Raji (cell line): ENCODE data around the gene IL16.

ENCODE experiments used
- POLR2A ChIP-seq: IDR thresholded peaks from 2 replicates; pipeline ENCODE4 v1.6.1; 2011; ENCODE audit warnings: low read depth, low read length, control low read depth; ENCODE audit not compliant: insufficient read depth

IL16 gene

GRCh38 chr15:81221449-81221848 is 24.8 kb downstream of the IL16 start:
- no peak for TF ChIP-seq POLR2A

GRCh38 chr15:81222007-81222406 is 25.3 kb downstream of the IL16 start:
- no peak for TF ChIP-seq POLR2A

- TF ChIP-seq POLR2A = no peak
Measured at GRCh38 chr15:81223346-81223971, 26.8 kb downstream of the IL16 start.

- no peak for TF ChIP-seq POLR2A
Measured at GRCh38 chr15:81224232-81224631, 27.6 kb downstream of the IL16 start.

- no peak for TF ChIP-seq POLR2A
Measured at GRCh38 chr15:81225161-81225671, 28.5 kb downstream of the IL16 start.

- no peak for TF ChIP-seq POLR2A
Measured at GRCh38 chr15:81227716-81228115, 31.0 kb downstream of the IL16 start.

GRCh38 chr15:81229586-81229985 is 32.9 kb downstream of the IL16 start:
- no peak for TF ChIP-seq POLR2A

- TF ChIP-seq POLR2A = no peak
Measured at GRCh38 chr15:81235276-81236123, 38.8 kb downstream of the IL16 start.

GRCh38 chr15:81239190-81239589 is 42.5 kb downstream of the IL16 start:
- no peak for TF ChIP-seq POLR2A

GRCh38 chr15:81242778-81243177 is 46.1 kb downstream of the IL16 start:
- no peak for TF ChIP-seq POLR2A

- no peak for TF ChIP-seq POLR2A
Measured at GRCh38 chr15:81244306-81244705, 47.6 kb downstream of the IL16 start.

GRCh38 chr15:81253846-81254245 is 57.2 kb downstream of the IL16 start:
- TF ChIP-seq POLR2A = no peak

GRCh38 chr15:81254277-81254915 is 57.7 kb downstream of the IL16 start:
- no peak for TF ChIP-seq POLR2A

GRCh38 chr15:81254916-81255290 is 58.2 kb downstream of the IL16 start:
- TF ChIP-seq POLR2A = no peak

GRCh38 chr15:81255315-81255957 is 58.8 kb downstream of the IL16 start:
- TF ChIP-seq POLR2A = no peak
